Stimulated activated CD4-positive, alpha-beta T cell treated with anti-CD3 and anti-CD28 coated beads, Interleukin-15, amount 100 ng/mL, for 48 hours (primary cell): ENCODE data around the gene URM1.
"Not testable (repeated sequence)": the region's sequence is repeated elsewhere in the genome, so short reads cannot be mapped to it uniquely, and the experiment has no call there.

Experiments
- DNase-seq, 2 donors: peaks; one replicate each; pipeline ENCODE4 v3.0.0-alpha.2; 2020; ENCODE audit warnings: low read depth in 2 of 2

Gene URM1

DNA sequence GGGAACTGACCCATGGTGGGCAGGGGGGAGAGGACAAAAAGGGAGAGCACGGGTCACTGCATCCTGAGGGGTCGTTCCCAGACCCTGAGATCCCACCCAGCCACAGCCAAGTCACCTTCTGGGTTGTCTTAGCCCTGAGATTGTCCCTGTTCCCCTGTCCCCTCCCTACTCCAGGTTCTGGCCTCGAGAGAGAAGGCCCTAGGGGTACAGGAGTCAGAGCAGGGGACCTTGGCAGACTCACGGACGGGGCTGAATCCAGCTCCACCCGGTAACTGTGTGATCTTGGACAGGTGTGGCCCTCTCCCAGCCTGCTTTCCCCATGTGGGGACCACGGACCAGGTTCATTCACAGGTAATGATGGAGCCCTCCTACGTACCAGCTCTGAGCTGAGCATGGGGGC lies 38.3 kb downstream of the URM1 start:
- no peak for DNase-seq

DNA sequence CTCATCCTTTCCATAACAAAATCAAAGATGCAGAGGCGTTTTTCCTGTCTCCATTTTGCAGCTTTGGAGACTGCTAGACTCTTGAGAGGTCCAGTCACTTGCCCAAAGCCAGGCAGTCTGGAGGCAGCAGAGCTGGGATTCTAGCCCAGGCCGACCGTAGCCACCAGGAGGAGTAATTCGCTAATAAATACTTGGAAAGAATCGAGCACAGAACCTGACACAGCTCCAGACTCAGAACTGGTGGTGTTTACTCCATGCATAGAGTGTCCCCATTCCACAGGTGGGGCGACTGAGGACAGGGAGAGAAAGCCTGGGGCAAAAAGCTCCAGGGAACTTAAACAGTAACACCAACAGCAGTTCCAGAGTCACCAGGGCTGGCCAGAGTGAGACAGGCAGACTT lies 38.8 kb downstream of the URM1 start:
- DNase-seq: no peak

DNA sequence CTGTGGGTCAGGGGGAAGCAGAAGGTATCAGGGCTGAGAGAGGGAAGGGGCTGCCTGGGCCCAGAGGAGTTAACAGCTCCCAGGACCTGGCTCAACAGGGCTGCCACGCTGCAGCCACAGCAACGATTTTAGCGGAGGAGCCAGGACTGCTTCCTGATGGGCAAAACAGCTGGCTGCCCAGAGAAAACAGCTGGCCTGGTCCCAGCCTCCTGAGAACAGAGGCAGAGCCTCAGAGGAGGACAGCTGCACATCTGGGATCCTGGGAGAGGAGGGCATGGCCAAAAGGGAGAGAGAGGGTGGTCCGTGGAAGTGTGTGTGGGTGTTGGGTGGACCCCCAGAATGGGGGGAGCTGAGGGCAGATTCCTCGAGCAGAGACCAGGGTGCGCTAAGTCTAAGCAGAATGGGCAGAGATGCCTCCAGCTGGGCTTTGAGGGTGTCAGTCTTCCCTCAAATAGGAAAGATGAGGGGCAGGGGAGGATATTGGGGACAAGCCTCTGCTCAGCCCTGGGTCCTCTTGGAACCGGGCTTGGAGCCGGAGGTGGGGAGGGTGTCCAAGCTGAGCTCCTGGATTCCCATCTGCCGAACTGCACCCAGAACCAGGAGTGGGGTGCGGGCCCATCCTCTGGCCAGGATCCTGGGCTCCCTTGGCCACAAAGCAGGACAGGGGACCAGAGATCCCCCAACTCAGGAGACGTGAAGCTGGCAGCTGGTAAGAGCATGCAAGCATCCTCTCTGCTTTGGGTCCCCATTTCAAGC lies 40.4 kb downstream of the URM1 start:
- no peak for DNase-seq

DNA sequence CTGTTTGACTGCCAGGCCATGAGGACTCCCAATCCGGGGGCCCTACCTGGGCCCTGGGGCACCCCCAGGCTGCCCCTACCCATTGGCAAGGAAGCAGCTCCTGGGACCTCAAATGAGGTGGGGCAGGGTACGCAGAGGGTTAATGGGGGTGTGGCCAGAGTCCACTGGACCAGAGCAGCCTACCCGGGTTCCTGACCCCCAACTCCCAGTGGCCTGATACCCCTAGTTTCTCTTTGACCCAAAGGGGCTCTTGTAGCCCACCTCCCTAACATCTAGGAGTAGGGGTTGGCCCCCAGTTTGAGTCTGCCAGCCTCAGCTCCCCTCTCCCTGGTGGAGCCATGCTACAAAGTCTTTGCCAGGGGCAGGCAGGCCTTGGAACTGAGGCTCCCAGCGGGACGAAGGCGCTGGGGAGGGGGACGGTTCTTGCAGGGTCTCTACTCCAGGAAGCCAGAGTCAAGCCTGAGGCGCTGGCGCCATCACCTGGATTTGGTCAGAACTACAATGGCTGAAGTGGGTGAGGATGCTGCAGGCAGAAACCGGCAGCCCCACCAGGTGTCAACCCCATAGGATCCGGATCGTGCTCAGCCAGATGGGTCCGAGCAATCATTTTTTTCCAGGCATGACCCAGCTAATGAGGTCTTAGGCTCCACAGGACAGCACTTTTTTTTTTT lies 41.1 kb downstream of the URM1 start:
- DNase-seq: peak in 1 of 2 donors; percentile 42

DNA sequence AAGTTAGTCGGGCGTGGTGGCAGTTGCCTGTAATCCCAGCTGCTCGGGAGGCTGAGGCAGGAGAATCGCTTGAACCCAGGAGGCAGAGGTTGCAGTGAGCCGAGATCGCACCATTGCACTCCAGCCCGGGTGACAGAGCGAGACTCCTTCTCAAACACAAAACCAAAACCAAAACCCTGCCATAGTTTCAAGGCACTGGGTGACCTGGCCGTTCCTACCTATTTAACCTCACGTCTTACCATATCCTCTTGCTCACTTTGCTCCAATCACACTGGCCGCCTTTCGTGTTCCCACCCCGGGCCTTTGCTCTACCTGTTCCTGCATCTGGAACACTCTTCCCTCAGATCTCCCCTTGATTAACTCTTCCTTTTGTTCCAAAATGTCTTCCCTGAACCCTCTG lies 42.6 kb downstream of the URM1 start:
- not testable (repeated sequence) for DNase-seq

DNA sequence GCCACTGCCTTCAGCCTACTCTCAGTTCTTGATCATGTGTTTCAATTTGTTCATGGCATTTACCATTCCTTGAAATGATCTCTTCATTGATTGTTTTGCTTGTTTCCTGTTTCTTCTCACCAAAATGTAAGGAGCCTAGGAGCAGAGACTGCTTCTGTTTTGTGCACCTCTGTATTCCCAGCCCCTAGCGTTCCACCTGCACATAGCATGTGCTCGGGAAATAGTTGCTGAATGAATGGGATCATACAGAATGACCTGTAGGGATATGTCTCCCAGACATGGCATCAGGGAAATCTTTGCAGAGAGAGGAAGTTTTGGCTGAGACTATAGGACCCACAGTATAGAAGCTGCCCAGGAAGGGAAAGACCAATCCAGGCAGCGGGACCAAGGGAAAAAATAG lies 43.3 kb downstream of the URM1 start:
- DNase-seq: no peak

DNA sequence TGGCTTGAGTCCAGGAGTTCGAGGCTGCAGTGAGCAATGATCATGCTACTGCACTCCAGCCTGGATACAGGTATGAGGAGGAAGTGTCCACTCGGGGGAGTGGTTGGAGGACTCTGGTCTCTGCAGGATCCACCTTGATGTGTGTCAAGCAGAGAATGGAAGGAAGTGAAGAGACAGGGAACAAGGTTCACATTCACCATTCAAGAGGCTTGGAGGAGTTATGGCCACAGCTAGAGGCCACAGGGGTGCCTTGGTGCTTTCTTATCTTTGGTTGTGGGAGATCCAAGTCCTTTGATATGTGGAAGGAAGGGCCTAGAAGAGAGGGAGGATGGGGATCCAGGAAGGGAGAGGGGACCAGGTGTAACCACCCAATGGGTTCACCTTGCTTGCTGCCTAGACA lies 44.1 kb downstream of the URM1 start:
- DNase-seq: no peak

DNA sequence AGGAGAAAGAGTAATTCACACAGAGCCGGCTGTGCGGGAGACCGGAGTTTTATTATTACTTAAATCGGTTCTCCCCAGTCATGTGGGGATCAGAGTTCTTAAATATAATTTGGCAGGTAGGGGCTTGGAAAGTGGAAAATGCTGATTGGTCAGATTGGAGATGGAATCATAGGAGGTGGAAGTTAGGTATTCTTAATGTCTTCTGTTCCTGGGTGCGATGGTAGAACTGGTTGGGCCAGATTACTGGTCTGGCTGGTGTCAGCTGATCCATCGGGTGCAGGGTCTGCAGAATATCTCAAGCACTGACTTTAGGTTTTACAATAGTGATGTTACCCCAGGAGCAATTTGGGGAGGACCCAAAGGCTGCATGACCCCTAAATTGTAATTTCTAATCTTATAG lies 44.8 kb downstream of the URM1 start:
- no peak for DNase-seq

DNA sequence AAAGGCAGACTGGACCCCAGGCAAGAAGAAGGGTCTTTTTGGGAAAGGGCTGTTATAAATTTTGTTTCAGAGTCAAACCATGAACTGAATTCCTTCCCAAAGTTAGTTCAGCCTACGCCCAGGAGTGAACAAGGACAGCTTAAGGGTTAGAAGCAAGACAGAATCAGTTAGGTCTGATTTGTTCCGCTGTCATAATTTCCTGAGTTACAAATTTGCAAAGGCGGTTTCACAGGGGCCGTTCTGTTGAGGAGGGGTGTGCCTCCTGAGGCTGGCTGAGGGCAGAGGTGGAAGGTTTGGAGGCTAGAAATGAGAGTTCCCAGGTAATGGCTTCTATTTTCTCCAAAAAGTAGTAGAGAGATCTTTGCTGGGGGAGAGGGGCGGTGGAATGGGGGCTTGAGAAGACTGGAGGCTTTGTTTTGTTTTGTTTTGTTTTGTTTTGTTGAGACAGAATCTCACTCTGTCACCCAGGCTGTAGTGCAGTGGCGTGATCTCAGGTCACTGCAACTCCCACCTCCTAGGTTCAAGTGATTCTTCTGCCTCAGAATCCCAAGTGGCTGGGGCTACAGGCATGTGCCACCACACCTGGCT lies 45.4 kb downstream of the URM1 start:
- no peak for DNase-seq

DNA sequence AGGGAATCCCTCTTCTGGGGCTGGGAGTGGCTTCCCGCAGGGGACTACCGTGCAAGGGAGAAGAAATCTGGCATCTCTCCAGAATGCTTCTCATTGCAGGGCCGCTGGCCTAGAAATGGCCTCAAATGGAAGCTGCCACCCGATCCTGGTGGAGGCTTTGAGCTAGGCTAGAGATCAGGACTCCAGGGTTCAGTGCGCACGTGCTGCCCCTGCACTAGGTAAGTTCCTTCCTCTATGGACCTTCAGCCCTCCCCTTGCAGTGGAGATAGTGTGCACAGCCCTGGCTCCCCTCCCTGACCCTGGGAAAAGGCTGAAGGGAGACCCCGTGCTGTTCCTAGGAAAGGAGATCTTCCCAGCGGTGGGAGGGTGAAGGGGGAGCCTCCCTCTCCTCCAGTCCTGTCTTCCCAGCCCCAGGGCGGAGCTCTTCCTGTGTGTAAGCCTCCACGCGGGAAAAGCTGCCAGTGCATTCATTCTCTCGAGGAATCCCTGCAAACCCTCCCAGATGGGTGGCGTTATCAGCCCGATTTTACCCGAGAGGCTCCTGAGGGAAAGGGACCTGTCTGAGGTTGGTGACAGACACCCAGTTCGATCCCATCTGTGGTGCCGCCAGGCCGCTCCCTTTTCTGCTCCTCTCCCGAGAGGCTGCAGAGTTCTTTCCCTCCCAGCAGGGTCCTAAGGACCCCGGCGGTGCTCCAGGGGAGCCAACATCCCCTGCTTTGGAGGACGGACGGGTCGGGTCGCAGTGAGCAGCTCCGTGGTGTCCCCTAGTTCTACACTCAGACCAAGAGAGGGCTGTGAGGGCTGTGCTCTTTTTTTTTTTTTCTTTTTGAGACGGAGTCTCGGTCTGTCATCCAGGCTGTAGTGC lies 48.1 kb downstream of the URM1 start:
- no peak for DNase-seq

DNA sequence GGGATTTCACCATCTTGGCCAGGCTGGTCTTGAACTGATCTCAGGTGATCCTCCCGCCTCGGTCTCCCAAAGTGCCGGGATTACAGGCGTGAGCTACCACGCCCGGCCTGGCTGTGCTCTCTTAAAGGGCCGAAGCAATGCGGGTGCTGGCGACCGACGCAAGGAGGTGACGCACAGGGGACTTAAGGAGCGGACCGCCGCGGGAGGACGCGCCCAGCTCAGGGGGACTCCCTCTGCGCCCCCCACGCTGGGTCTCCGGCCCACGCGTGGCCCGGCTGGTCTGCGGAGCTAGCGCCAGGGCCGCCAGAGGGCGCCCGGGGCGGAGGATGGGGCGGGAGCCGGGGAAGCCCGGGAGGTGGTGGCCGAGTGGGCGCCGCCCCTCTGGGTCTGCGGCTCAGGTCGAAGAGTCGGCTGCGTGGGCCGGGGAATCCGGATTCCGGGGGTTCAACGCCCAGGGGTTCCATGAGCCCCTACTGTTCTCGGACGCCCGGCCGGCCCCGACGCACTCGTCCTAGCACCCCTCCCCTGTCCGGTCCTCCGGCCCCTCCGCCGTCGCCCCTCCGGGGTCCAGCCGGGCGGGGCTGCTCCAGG lies 49.0 kb downstream of the URM1 start:
- peak; percentile 24 to 61 for DNase-seq

DNA sequence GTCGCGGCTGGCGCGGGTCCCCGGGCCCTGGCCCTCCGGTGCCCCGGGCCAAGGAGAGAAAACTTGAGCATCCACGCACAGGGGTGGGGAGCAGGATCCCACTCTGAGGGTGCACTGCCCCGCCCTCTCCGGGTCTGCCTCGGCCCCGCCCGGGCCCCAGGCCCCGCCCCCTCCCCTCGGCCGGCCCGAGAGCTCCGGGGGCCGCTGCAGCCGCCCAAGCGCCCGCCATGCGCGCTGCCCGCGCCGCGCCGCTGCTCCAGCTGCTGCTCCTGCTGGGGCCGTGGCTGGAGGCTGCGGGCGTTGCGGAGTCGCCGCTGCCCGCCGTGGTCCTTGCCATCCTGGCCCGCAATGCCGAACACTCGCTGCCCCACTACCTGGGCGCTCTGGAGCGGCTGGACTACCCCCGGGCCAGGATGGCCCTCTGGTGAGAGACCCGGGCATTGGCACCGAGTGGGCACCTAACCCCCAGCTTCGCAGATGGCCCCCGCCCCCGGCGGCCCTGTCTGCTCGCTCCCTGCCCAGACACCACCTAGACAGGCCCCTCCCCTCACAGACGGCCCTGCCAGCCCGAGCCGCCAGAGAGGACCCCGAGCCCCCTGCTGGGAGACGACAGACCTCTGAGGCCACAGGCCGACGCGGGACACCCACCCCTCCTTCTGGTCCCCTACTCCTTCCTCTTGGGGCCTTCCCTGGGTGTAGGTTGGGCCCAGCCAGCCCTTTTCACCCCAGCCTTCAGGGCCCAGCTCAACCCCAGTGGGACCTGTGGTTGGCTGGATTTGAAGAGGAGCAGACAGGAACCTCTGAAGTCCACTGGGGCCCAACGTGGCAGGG lies 49.7 kb downstream of the URM1 start, which contains the start of gene CERCAM:
TSS of gene CERCAM (plus strand) at position 207 of the 831 bp plus-strand sequence. CDS start at position 228, 21 bp downstream.
- peak in 1 of 2 donors; percentile 15 for DNase-seq

DNA sequence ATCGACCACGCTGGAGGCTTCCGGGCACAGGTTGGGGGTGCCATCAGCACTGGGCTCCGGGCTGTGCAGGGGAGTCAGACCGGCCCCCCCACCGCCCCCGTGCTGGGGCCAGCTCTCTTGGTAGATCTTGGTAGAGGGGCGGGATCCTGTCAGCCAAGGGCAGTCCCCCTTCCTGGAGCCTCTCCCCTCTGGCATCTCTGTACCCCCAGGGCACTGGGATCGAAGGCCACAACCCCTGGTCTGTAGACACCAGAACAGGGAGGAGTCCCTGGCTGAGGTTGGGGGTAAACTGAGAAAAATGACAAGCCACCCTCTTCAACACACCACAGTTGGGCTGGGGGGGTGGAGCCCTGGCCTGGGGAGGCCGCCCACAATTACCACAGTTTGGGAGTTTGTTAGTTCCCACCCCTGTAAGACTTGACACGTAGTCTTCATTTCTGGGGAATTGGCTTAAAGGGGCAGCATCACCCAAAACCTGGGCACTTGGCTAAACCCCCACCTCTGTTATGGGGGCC lies 50.4 kb downstream of the URM1 start:
- DNase-seq: no peak

DNA sequence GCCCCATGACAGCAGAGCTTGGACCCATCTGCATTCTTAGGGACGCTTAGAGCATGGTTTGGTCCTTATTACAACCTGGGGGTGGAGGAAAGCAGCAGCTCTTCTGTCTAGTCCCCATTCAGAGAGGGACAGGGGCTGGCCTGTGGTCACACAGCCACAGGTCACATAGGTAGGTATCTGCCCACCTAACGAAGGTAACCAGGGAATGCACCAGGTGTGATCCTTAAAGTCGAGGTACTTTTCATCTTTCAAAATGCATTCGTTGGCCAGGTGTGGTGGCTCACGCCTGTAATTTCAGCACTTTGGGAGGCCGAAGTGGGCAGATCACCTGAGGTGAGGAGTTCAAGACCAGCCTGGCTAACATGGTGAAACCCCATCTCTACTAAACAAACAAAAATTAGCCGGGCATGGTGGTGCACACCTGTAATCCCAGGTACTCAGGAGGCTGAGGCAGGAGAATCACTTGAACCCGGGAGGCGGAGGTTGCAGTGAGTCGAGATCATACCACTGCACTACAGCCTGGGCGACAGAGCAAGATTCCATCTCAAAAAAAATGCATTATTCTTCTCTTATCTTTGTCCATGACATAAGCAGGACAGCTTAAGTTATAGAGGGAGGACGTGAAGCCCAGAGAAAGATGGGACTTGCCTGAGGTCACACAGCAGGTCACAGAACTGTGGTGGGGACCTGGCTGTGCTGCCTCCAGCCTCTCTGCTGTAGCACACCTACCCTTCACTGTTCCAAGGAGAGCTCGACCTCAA lies 51.0 kb downstream of the URM1 start:
- not testable (repeated sequence) for DNase-seq

DNA sequence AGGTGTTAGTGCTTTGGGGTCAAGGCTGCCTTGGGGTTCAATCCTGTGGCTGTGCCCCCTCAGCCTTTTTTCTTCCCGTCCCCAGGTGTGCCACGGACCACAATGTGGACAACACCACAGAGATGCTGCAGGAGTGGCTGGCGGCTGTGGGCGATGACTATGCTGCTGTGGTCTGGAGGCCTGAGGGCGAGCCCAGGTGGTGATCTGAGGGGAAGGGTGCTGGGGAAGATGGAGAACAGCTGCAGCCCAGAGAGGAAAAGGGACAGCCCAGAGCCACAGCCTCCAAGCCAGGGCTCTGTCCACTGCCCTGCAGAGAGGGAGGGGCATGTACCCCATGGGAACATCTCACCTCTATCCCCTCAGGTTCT lies 51.6 kb downstream of the URM1 start:
- DNase-seq: no peak

DNA sequence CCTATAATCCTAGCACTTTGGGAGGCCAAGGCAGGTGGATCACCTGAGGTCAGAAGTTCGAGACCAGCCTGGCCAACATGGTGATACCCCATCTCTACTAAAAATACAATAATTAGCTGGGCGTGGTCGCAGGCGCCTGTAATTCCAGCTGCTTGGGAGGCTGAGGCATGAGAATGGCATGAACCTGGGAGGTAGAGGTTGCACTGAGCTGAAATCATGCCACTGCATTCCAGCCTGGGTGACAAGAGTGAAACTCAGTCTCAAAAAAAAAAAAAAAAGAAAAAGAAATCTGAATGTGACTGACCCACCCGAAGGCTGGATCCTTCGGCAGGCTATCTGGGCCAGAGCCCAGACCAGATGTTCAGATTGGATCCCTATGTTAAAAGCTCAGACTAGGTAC lies 52.2 kb downstream of the URM1 start:
- not testable (repeated sequence) for DNase-seq

DNA sequence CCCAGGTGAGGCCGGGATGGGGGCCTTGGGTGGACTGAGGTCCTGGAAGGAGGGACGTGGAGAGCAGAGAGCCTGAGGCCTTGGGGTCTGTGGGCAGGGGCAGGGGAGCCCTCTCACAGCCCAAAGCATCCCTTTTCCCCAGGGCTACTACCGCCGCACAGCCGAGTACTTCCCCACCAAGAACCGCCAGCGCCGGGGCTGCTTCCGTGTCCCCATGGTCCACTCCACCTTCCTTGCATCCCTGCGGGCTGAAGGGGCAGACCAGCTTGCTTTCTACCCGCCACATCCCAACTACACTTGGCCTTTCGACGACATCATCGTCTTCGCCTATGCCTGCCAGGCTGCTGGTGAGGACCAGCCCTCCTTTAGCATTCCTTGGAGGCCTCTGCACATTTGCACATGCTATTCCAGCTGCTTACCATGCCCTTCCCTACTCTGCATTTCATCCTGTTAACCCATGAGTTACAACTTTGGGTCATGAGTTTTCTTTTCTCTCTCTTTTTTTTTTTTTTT lies 53.1 kb downstream of the URM1 start:
- DNase-seq: no peak

DNA sequence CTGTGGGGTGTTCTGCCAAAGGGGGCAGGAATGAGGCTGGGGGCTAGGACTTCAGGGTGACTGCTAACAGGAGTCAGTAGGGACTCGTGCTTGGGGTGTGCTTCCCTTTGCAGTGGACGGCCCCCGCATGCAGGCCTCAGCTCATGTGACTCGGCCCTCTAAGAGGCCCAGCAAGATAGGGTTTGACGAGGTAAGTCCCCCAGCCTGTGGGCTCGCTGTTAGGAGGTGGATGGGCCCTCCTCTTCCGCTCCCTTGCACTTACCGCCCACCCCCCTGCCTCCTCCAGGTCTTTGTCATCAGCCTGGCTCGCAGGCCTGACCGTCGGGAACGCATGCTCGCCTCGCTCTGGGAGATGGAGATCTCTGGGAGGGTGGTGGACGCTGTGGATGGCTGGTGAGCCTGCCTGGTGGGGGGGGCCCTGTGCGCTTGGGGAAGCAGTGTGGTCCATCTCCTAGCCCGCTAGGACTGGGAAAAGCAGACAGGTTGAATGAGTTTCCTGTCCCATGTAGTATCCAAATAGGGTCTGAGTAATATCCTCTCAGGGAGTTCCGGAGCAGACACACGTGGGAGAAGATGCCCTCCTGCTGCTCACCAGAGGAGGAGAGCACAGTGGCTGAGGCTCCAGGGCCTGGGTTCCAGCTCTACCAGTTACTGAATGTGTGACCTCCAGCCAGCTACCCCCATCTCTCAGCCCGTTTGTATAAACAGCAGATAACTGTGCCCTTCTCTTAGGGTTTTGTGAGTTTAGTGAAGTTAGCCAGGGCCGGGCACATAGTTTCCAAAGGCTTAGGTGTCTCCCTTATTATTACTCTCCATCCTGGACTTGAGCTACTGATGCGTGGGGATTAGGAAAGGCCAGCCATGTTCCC lies 57.7 kb downstream of the URM1 start:
- no peak for DNase-seq
